GF-D8 (cell line): ENCODE results near the gene DIP2C.
"Not testable (repeated sequence)": the region's sequence is repeated elsewhere in the genome, so short reads cannot be mapped to it uniquely, and the experiment has no call there.

Experiments used
- DNase-seq: peaks from one replicate; lab custom pipeline; 2025; lab: John Stamatoyannopoulos, UW

Gene DIP2C

DNA sequence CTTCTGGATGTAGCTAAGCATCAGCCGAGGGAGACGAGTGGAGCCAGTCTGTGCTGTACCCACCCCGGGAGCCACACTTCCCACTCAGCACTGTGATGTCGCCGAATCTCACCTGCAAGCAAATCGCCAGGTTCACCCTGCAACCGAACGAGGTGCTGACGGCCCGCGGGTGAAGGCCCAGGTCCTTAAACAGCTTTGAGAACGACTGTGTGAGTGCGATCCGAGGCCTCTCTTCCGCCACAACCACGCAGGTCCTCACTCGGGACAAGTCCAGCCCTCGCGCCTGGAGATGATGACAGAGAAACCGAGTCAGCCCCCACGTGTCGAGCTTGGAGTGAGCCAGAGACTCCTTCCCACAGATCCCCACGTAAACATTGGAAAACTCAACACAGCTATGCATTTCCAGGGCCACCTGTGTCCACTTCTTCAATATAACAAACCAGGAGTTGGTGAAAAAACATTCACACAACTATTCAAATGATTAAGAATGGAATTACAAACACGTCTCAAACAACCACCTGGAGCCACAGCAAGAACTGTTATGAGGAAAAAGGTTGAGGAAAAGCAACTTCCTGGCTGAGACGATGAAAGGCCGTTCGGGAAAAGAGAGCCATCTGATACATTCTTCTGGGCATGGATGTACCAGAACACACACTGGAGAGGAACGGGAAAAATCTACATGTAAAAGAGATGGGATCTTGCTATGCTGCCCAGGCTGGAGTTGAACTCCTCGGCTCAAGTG is 362.4 kb downstream of the DIP2C start:
- no peak for DNase-seq

DNA sequence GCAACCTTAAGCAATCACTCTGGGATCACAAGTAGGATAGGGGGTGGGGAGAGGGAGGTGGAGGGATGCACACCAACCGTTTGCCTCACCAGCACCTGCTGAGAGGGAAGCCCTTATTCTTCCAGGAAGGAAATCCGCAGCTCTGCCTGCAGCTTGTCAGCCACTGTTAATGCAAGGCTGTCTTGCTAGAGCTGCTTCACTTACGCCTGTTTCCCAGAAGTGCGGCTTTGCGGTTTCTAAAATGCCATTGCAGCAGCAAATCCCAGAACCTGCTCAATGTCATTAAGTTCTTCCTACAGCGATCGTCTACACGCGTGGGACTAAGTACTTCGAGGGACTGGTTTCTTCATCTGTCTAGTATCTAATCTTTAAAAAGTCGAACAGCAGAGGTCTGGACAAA is 363.1 kb downstream of the DIP2C start:
- no peak for DNase-seq

GRCh38 chr10:325282-325681 is 364.2 kb downstream of the DIP2C start:
- DNase-seq, result no peak

DNA sequence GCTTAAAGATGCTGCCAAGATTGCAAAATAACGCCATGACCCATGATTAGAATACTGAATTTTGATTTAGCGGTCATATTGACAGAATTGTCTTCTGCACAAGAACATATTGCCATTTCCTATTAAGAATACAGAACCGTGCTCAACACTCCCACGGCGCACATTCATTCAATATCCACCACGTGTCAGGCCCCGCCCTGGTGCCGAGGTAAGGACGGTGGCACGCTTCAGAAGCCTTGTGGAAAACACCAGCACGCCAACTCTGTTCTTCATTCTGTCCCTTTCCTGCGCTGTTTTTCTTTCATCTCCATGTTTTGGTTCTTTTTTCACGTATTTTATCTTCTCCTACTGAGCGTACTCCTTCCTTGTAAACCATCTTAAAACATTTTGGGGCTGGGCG is 364.9 kb downstream of the DIP2C start:
- DNase-seq, result no peak

- no peak for DNase-seq
Observed at GRCh38 chr10:323651-324293, 365.7 kb downstream of the DIP2C start.

- DNase-seq, result not testable (repeated sequence)
Observed at GRCh38 chr10:323046-323445, 366.4 kb downstream of the DIP2C start.

- DNase-seq, result no peak
Observed at GRCh38 chr10:320771-321170, 368.7 kb downstream of the DIP2C start.

GRCh38 chr10:317926-318325 is 371.5 kb downstream of the DIP2C start:
- no peak for DNase-seq

GRCh38 chr10:317271-317769 is 372.1 kb downstream of the DIP2C start:
- no peak for DNase-seq

- DNase-seq, result no peak
Observed at GRCh38 chr10:316390-316789, 373.1 kb downstream of the DIP2C start.

GRCh38 chr10:314871-315270 is 374.6 kb downstream of the DIP2C start:
- DNase-seq, result no peak

- DNase-seq, result no peak
Observed at GRCh38 chr10:314381-314780, 375.1 kb downstream of the DIP2C start.

GRCh38 chr10:311901-312665 is 377.4 kb downstream of the DIP2C start:
- DNase-seq, result no peak

DNA sequence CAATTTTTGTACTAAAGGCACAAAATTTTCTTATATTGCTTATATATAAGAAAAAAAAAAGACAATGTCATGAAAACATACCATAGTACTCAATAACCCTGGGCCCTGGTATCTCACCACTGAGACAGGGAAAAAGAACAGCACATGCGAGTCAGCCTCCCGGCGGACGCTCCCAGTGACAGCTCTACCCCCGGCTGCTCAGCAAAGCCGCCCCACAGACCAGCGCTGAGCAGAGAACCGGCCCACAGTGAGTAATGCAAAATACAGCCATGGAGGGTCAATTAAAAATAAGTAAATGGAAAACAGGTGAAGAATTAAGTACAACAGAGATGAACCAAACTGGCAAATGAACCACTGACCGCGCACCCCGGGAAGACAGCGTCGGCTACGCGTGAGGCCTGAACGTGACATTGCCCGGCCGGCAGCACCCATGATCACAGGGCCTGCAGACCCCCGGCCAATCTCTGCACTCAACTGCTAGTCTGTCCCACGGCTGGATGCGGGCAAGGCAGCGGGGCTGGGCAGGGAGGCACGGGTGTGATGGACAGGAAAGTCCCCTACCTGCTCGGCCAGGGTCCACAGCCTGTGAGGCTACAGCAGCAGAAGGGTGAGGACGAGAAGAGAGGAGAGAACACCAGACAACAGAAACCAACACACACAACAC is 378.4 kb downstream of the DIP2C start:
- no peak for DNase-seq

DNA sequence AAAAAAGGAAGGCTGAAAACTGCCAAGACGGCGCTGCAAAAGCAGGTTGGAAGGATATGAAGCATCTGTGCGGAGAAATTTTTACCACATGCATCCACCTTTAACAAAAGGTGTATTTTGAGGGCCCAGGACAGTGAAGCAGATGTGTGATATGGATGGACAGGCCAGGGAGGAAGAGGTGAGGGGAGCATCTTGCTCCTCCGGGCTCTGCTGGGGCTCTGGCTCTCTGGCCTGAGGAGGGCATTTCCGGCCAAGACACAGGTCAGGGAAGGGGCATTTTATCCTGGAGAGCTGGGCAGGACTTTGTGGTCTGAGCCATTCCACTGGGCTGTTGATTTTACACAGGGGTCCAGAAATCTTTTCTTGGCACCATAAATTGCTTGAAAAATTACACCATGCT is 379.1 kb downstream of the DIP2C start:
- no peak for DNase-seq

GRCh38 chr10:308572-309085 is 380.8 kb downstream of the DIP2C start:
- no peak for DNase-seq

DNA sequence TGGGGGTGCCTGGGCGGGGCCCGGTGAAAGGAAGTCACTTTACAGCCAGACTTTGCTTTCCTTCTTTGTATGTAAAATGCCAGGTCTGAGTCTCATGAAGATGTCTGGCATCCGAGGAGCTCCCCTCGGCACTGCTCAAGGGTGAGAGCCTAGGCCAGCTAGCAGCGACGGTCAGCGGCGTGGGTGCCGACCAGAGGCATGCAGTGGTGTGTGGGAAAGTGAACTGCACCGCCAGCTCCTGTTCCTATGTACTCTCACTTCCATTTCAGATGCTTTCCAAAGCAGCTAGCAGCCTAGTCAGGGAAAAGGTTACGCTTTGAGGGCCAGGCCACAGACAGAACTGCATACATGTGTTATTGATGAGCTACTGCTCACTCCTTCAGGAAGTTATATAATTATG is 381.4 kb downstream of the DIP2C start:
- no peak for DNase-seq

DNA sequence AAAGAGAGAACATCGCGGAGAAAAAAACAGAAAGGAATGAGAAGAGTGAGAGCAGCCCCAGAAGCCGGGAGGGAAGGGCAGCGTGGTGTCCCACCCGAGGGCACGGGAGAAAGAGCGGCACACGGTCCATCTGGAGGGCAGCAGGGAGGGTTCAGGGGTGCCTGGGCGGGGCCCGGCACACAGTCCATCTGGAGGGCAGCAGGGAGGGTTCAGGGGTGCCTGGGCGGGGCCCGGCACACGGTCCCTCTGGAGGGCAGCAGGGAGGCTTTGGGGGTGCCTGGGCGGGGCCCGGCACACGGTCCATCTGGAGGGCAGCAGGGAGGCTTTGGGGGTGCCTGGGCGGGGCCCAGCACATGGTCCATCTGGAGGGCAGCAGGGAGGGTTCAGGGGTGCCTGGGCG is 381.8 kb downstream of the DIP2C start:
- no peak for DNase-seq

DNA sequence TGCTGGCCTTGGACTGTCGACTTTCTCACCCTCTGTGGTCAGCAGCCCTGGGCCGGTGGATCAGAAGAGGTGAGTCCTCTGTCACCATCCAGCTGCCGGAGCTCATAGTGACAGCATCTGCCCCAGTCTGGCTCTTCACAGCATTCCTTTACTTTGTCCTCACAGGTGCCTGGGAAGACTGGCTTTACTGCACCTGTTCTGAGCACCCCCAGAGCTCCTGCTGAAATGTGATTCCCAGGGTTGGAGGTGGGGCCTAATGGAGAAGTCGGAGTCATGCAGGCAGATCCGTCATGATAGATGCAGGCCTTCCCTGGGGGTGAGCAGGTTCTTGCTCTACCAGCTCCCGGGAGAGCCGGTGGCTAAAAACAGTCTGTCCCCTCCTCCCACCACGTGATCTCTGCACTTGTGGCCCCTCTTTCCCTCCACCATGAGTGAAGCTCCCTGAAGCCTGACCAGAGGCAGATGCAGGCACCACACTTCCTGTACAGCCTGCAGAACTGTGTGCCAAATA is 382.7 kb downstream of the DIP2C start:
- DNase-seq, result no peak

GRCh38 chr10:306007-306674 is 383.3 kb downstream of the DIP2C start:
- peak; percentile 30 for DNase-seq

DNA sequence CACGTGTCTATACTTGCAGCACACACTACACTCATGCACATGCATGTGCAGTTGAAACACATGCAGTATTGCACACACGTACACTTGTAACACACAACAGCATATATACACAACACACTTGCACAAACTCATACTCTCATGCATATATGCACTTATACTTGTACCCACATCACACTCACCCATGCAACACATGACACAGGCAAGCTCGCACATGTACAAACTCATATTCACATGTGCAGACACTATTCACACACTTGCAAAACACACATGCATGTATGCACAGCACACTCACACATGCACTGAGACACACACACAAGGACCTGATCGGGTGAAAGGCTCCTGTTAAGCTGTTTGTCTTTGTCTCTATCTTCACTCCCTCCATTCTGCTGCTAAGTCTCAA is 384.4 kb downstream of the DIP2C start:
- DNase-seq, result no peak
